Effector CD4-positive, alpha-beta T cell (primary cell): Measurements from ENCODE around the gene TMEM63B.
"Not testable (repeated sequence)": the region's sequence is repeated elsewhere in the genome, so short reads cannot be mapped to it uniquely, and the experiment has no call there.

Experiments
- DNase-seq: peaks from one replicate; pipeline ENCODE4 v3.0.0-alpha.2; 2020

Gene TMEM63B

DNA sequence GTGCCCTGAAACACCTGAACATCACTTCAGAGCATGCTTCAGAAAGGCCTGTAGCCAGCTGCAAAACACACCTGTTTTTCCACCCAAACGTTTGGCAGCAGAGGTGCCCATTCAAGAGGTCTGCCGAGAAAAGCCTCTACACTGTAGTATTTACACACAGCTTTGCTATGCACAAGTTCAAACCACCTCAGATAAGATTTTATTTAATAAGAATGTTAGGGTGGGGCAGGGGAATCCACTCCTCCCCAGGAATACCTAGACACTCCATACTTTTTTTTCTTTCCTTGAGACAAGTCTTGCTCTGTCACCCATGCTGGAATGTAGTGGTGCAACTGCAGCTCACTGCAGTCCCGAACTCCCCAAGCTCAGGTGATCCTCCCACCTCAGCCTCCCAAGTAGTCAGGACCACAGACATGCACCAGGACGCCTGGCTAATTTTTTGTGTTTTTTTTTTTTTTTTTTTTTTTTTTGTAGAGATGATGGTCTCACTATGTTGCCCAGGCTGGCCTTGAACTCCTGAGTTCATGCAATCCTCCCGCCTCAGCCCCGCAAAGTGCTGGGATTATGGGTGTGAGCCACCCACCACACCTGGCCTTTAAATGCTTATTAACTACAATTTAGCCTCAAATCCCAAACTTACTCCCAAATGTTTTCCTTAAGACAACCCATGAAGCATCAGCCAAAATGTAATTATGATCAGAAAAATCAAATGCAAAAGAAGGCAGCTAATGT is 9.8 kb upstream of the TMEM63B start:
- DNase-seq: no peak

DNA sequence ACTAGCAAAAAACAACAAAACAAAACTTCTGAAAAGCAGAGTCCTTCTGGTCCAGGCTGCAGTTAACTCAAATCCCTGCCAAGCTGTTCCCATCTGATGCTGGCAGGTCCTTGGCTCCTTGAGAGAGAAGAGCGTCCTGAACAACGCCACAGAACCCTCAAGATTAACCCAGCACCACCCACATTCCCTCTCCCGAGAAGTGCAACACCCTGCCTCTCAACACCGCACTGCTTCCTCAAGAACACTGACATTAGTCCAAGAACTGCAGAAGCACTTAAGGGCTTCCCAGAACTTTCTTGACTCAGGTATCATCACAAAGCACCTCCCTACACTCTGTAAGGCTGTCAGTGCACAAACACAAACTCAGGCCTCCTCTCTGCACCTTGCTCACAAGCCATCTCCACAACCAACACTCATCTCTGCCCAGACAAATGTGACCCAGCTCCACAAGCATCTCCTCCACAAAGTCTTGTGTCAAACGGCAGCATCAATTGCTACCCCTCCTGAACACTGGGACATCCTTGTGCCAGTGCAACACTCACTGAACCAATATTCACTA is 7.6 kb upstream of the TMEM63B start:
- DNase-seq: no peak

DNA sequence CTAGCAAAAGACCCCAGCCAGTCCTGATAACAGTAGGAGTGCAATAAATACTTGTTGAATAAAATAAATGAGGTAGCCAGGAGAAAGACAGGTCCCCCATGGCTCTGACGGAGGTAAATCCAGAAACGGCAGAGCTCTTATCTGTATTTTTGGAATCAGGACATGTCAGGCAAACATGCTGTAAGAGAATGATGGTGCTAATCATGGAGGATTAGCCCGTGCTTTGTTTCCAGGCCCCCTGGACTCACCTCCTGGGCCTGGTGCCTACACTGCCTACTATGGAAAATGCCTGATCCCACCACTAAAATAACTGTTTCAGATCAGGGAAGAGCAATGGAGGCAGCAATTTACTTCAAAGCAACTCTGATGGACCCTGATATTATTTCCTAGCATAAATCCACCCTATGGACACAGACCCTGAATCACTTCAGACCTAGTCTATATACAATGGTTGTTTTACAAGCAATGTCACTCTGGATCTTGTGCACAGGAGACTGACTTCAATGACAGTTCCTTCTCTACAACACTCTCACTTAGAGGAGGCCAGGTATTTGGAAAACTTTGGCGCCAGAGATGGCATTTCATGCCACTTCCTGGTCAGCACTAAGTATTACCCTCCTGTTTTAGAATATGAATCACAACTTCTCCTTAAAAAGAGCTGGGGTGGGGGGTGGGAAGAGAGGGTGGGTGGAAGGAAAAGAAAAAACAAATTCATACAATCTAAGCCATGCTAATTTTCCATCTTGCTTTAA is 6.5 kb upstream of the TMEM63B start:
- DNase-seq: no peak

DNA sequence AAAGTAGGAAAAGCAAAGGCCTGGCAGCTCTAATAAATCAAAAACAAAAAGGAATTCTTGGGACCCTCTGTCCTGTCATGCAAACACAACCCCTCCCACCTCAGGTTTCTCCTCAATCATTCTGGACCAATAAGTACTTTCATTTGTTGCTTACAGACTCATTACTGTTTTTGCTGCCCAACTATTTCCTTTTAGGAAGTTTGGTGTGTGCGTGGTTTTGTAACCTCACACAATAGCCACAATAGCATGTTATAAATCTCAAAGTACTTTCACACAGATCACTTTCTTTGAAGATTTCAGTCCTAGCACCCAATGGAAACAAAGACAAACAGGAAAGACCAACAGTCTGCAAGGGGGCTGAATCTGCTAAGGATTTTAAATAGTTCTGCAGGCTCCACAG is 4.6 kb upstream of the TMEM63B start:
- DNase-seq: no peak

DNA sequence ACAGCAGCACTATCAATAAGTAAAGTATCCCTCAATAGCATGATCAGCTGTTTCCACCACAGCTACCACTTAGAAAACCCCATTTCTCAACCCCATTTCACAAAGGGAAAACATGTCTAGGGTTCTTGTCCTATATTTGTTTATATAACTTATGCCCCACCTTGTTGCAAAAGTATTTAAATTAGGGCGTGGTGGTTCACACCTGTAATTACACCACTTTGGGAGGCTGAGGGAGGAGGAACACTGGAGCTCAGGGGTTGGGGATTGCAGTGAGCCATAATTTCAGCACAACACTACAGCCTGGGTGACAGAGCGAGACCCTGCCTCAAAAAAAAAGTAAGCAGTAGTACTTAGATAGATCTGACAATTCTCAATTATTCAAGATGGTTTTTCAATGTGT is 3.8 kb upstream of the TMEM63B start:
- DNase-seq: no peak

DNA sequence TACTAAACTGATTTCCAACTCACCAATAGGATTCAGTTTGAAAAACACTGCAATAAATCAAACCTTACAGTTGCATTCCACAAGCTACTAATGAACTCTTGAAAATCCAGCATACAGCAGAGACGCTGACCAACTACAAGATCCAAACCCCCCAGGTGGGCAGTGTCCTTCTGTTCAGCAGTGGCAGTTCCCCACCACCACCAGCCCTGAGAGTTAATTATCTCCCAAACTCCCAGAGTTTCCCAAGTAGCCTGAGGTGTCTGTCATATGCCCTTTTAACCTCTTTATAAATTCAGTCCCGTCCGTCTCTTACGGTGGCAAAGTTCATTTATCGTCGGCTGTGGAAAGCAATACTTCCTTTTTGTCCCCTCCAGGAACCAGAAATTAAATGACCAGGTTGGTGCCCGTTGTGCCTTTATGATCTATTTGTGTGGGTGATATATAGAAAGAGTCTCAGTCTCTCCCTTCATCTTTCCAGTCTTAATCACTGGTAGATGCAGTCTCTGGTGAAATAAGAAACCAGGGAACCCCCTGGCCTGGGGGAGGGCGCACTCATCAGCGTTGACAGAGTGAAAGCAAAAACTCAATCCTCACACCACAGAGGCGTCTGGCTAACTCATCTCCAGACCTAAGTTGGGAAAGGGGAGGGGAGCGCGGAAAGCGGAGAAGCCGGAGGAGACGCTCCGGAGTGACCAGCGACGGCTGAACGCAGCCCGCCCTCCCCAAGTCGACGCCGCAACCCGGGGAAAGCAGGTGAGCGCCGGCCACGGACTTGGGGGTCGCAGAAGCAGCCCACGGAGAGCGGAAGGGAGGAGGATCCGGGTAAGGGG is 819 bp upstream of the TMEM63B start:
- DNase-seq: peak; percentile 57

DNA sequence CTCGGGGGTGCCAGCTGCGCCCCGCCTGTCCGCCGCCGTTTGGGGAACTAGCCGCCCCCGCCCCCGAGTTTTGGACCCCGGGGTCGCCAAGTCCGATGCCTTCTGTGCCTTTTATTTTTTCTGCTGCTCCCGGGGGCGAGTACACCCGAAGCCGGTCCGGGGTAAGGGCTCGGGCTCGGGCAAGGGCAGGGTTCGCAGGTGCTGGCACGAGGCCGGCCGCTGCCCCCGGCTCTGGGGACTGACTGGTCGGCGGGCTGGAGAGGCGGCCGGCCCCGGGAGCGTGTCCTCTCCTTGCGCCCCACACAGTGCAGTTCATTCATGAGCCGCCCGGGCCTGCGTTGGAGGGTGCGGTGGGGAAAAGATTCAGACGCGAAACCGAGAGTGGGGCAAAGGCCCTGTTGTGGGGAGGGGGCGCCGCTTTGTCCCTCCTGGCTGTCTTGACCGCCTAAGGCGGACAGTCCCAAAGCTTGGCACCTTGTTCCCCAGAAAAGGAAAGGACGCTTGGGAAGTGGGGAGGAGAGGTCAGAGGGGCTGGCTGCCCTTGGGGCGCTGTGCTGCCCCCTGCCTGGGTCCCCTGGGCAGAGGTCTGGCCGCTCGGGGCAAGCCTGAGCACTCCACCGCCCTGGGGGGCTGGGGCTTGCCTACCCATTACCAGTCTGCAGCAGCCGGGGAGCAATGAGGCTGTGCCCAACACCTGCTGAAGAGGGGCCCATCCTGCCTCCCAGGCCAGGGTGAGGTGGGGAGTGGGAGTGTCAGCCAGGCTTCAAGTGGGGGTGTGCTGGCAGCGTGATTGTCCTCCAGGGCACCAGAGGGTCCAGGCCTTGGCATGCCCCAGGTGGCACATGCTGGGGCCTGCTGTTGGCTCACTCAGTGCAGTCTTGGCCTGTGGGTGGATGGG is 915 bp downstream of the TMEM63B start:
- DNase-seq: no peak

DNA sequence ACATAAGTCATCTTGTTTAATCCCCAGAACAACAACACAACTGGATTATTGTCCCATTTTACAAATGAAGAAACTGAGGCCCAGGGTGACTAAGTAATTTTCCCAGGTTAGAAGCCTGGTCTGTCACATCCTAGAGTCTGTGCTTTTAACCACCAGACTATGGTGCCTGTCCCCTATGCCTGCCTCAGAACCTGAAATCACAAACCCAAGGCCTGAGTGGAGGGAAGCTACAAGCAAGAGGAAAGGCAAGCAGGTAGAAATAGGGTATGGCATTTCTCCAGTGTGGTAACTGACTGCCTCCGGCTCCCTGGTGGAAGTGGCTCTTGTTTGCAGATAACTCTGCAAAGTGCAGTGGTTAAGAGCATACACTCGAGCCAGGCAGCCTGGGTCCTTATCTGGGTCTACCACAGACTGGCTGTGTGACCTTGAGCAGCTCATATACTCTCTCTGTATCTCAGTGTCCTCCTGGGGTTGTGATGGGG is 2.5 kb downstream of the TMEM63B start:
- DNase-seq: no peak

DNA sequence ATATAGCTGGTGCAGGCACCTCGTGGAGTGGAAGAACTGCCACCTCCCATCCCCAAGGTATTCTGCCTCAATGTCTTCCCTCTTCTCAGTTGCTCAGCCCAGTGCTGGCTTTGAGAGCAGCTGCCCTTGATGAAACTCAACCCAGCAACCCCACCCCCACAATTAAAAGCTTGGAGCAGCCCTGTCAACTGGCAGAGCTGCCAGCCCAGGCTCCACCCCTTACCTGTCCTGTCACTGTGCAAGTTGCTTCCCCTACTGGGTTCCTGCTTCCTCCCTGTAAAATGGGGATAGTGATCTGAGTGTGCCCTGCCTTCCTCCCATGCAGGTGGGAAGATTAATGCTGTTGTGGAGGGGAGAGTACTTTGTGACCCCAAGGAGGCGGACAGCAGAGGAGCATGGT is 4.5 kb downstream of the TMEM63B start:
- no peak for DNase-seq

DNA sequence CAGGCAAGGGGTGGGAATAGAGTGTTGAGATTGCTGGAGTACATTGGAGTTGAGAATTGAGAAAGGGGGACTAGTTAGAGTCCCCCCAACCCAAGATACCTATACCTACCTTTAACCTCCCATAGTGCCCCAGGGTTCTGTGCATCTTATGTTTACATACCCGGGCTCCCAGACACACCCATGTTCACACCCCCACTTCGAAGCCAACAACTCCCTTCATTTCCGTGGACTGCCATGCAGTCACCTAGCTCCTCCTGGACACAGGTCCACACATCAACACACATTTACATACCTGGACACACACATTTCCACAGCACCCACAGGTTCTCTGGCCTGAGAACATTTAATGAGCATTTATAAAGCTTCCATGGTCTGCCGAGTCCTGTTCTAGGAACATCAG is 5.1 kb downstream of the TMEM63B start:
- no peak for DNase-seq

DNA sequence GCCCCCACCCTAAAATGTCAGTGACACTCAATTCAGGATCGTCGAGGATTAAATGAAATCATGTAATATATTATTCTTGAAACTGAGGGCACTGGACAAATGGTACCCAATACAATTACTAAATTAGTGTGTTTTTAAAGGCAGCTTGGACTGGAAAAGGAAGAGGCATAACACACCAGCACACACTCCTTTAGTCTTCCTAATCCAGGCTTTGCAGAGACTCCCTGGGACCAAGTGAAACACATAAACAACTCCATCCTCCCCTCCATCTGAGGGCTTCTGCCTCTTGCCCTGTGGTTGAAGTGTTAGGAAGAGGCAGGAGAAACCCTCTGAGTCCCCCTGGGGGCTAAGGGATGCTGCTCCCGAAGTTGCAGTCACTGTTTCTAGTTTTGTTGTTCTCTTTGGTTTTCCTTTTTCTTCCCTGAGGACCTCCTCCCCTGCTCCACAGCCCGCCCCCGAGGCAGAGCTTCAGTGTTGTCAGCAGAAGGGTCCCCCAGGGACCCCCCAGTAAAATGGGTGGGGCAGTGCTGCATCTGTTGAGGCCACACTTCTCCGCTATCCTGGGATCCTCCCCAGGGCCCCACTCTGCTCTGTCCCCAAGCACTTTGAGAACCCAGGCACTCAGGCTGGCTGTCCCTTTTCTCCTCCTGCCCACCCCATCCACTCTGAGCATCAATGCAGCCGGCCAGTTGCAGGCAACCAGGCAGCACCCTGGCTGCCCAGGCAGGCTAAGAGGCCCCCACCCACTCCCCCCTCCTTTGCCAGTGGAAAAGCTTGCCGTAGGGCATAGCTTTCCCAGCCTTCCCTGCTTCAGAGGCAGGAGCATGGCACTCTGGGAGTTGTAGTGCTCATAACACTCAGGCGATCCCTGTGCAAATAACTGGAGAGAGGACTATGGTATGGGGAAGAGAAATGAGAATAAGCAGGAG is 5.9 kb downstream of the TMEM63B start:
- no peak for DNase-seq

DNA sequence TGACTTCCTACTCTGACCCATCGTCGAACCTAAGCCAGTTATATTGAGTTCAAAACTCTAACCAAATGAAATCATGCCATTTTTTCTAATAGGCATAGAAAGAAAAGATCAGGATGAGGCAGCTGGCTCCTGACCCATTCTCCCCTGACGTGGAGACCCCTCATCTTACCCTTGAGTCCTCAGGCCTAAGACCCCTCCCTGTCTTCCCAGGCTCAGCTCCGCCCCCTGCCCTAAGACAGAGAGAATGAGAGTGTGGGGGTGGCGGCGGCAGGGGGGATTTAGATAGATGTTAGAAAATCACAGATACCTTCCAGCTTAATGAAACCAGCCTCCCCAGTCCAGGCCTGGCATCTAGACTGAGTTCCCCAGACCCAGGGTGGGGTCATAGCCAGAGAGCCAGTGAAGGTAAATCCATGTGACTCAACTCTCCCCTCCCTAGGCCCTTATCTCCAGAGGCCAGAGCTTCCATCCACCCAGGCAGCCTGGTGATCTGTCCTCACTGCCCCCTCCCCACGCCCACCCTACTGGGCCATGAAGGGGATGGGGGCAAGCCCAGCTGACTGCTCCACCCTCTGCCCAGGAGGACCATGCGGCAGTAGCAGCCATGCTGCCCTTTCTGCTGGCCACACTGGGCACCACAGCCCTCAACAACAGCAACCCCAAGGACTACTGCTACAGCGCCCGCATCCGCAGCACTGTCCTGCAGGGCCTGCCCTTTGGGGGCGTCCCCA is 6.8 kb downstream of the TMEM63B start:
- DNase-seq: no peak

DNA sequence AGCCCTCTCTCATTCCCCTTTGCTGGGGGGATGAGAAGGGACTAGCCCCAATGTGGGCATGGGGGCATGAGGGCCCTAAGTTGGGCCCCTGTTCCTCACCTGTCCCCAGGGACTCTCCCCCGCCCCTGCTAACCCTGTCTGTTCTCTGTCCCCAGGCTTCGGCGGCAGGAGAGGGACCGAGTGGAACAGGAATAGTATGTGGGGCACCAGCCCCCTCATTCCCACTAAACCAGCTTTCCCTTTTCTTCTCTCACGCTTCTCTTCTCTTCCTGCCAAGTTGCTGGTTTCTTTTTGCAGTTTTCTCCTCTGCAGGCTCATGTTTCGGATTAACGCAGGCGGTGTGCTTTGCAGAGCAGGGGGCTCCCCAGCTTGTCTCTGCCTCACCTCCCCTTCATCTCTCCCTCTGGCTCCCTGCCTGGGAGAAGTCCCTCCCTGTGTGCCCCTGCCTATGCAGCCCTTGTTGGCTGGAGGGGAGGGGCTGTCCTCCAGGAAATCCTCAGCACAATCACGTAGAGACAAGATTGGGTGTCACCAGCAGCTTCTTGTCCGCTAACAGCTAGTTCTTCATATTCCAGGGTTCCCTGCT is 7.9 kb downstream of the TMEM63B start:
- no peak for DNase-seq

DNA sequence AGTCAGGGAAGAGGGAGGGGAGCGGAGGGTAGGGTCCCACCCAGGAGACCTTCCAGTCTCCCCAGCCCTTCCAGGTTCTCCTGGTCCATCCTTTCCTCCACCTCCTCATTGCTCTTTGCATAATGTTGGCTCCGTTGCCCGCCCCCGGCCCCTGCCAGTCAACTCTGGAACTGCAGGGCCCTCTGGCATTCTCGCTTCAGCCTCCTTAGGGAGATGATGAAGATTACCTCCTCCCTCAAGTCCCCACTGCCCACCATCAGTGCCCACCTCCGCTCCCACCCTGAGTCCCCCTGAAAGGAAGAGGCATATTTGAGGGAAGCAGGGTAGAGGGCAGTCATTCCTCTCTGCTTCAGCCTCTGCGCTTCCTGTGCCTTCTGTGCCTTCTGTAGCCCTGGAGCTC is 8.5 kb downstream of the TMEM63B start:
- no peak for DNase-seq

DNA sequence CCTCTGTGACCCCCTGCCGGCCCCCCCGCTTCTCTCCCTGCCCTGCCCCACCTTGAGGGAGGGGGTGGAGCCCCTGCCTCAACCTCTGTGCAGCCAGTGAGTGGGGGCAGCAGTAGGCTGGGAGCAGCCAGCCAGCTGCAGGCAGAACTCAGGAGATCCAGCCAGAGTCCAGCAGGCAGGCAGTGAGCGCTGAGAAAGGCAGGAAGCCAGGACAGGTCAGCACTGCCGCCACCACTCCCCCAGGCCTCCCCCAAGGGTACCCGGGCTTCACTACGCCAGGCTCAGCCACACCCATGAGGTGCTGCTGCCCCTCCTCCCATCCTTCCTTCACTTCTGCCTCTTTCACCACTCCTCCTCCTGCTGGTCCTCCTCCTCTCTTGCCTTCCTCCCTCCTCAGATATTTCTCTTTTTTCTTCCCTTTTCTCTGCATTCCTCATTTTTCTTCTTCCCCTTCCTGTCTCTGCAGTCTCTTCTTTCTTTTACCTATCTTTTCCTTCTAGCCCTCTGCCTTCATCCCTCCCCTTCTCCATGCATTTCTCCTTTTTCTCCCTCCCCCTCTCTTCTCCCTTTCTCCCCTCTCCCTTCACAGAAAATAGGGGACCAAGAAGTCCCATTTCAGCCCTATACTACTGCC is 11.5 kb downstream of the TMEM63B start:
- no peak for DNase-seq

DNA sequence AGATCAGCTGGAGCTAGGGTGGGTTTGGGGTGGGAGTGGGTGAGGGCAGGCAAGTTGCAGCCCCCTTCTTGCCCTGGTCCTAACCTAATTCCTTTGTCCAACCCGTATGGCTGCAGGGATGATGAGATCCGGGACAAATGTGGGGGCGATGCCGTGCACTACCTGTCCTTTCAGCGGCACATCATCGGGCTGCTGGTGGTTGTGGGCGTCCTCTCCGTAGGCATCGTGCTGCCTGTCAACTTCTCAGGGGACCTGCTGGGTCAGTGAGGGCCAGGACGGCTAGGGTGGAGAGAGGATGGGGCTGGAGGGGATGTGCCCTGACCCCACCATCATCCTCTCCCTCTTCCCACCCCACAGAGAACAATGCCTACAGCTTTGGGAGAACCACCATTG is 12.0 kb downstream of the TMEM63B start:
- no peak for DNase-seq

DNA sequence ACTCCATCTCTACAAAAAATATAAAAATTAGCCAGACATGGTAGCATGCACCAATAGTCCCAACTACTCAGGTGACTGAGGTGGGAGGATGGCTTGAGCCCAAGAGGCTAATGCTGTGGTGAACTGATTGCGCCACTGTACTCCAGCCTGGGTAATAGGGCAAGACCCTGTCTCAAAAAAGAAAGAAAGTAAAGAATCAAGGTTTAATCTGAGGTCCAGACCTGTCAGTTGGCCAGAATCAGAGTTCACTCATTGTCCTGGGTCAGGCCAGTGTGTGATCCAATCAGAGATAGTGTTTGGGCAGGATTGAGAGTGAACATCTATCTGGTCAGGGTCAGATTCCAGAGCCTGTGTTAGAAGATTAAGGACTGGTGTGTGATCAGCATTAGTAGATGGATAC is 15.5 kb downstream of the TMEM63B start:
- no peak for DNase-seq

DNA sequence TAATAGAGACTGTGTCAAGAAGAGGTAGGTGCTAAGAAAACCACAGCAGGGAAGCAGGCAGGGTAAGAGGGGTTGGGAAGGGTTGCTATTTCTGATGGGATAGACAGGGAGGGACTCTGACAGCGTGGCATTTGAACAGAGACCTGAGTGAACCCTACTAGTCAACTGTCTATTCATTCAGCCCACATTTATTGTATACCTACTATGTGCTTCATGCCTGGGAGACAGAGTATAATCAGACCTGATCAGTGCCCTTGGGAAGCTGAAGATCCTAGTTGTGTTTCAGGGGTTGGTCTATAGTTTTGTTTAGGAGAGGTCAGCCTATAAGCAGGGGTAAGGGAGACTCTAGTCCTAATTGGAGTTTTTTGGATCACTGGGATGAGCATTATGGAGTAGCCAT is 16.4 kb downstream of the TMEM63B start:
- no peak for DNase-seq

DNA sequence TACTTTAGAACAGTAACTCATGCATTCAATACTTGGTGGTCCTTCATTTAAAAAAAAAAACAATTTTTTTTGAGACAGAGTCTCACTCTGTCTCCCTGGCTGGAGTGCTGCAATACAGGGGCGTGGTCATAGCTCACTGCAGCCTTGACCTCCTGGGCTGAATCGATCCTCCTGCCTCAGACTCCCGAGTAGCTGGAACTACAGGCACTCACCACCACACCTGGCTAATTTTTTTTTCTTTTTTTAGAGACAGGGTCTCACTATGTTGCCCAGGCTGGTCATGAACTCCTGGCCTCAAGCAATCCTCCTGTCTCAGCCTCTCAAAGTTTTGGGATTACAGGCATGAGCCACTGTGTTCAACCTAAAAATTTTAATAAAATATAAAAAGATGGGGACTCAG is 17.2 kb downstream of the TMEM63B start:
- not testable (repeated sequence) for DNase-seq
